Suppressor macrophage (primary cell): ENCODE measurements around the gene COLEC12.
"Not testable (repeated sequence)": the region's sequence is repeated elsewhere in the genome, so short reads cannot be mapped to it uniquely, and the experiment has no call there.

Experiments used
- DNase-seq, 4 experiments: peaks; one replicate each; pipeline ENCODE4 v3.0.0-alpha.2; 2020 to 2022

COLEC12 gene

DNA sequence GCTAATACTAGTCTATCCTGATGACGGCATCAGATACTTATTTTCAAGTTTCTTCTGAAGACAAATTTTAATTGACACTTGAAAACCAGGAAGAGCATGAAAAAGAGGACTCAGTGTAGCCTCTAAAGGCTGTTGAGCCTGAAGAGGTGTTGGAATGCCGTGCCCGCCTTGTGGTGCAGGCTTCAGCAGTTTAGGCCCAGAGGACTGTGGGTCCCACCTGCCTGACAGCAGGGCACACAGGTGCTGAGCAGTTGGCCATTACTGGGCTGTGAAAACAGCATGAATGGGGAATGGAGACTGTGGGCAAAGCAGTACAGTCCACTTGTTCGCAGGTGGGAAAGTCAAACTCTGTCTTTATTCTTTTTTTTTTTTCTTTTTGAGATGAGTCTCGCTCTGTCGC lies 182.9 kb downstream of the COLEC12 start:
- no peak for DNase-seq

DNA sequence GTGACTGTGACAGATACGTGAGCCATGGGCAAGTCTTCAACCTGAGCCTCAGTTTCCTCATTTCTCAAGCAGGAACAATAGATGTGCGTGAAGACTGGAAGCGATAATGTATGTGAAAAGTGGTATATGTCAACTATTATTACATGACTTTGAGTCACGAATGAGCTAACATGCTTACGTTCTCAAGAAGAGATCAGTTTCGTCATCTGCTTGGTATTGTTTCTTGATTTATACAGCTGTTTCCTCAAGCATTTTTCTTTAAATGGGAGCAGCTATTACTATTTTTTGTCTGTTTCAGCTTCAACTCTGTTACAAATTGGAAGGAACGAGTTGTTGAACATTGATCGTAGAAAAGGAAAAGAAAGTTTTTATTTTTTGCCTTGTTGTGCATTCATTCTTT lies 184.1 kb downstream of the COLEC12 start:
- no peak for DNase-seq

DNA sequence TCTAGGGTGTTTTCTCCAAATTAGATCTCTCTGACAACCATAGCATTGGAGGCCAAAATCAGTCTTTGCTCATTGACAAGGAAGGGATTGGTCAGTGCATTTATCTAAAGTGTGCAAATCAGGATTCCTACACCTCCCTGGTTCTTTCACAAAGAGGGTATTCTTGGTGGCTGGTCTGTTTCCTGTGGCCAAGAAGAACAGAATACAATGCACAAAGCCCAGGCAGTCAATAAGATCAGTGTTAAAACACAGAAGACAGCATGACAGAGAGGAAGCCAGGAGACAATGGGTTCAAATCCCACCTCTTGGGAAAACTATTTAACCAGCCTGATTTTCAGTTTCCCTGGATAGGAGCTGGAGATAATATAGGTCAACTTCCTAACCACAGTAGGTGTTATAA lies 186.6 kb downstream of the COLEC12 start:
- no peak for DNase-seq

DNA sequence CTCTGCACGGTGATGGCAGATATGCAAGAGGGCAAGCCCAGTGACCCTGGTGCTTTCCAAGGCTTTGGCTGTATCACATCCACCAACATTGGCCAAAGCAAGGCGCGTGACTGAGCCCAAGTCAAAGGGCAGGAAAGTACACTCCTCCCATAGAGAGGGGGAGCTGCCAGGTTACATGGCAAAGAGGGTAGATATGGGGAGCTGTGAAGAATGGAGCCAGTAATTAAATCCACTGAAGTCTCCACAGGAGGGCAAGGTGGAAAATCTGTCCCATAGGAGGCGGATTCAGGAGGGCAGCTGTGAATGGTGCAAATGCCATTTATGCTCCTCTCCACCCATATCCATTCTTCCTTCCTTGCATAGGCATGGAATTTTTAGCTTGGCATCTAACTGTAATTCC lies 188.1 kb downstream of the COLEC12 start:
- no peak for DNase-seq

DNA sequence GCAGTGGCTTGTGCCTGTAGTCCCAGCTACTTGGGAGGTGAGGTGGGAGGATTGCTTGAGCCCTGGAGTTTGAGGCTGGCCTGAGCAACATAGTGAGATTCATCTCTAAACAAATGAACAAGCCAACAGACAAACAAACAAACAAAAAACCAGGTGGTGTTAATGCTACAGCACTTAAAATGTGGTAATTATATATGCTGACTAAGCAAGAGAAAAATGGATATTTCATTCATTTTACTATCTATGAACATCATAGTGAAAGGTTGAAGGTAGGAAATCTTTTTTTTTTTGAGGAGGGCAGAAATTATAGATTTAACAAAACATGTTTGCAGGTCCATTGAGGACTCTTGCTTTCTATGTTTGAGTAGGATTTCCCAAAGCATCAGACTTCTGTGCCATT lies 190.5 kb downstream of the COLEC12 start:
- DNase-seq: no peak

DNA sequence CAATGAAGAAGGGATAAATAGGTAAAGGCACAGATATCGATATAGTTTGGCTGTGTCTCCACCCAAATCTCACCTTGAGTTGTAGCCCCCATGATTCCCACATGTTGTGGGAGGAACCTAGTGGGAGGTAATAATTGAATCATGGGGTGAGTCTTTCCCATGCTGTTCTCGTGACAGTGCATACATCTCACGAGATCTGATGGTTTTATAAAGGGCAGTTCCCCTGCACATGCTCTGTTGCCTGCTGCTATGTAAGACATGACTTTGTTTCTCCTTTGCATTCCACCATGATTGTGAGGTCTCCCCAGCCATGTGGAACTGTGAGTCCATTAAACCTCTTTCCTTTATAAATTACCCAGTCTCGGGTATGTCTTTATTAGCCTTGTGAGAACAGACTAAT lies 192.4 kb downstream of the COLEC12 start:
- not testable (repeated sequence) for DNase-seq

DNA sequence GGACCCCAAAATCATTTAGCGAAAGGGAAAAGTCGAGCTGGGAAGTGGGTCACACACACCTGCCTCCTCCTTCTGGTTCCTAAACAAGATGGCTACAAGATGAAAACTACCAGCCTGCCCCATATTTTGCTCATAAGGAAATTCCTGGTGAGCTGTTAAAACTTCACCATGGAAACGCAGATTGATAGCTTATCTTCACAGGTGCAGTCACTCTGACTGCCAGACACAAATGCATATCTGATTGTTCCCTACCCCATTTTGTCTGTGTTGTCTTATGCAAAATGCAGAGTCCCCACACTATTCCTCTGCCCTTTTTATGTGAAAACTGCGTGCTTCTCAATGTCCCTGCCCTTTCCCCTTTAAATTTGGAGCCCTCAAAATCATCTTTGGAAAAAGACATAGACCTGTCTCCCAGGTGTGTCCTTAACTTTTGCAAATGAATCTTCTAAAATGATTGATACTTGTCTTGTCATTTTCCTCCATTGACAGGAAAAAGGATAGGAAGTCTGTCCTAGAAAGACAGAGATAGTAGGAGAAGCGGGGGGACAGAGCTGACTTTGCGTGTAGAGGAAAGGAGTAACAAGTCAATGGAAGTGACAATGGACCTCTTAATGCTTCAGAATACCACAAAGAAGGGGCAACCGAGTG lies 193.8 kb downstream of the COLEC12 start:
- DNase-seq: no peak

DNA sequence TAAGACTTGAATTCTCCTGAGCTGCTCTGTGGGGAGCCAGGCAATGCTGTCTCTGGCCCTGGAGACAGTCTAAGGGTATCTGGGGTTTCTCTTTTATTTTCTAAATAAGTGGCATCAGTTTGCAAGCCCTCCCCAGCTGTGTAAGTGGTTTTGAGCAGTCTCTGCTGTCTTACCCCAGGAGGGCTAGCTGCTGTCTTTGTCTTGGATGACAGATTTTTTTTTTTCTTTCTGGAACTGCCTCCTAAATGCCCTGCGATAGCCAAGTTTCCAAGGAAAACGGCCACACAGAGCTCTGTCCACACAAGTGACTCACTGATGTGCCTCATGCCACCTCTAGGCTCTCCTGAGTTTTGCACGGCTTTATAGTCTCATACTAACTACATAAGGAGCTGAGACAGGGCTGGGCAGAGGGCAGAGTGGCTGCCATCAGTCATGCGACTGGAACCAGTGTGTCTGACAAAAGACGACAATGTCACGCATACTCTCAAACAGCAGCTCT lies 195.4 kb downstream of the COLEC12 start:
- DNase-seq: no peak

DNA sequence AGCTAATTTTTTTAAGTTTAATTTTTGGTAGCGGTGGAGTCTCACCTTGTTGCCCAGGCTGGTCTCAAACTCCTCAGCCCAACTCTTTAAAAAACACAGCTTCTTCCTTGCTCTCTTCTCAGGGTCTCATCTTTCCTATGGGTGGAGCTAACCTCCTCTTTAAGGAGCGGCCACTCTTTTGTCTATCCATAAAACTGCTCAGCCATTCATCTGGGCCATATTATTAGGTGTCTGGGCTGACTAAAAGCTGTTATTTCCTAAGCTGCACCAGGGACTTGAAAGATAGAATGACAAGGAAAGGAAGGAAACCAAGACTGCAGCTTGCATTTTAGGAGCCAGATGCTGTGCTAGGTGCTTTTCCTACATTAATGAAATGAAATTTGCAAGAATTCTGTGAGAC lies 196.9 kb downstream of the COLEC12 start:
- DNase-seq: no peak

DNA sequence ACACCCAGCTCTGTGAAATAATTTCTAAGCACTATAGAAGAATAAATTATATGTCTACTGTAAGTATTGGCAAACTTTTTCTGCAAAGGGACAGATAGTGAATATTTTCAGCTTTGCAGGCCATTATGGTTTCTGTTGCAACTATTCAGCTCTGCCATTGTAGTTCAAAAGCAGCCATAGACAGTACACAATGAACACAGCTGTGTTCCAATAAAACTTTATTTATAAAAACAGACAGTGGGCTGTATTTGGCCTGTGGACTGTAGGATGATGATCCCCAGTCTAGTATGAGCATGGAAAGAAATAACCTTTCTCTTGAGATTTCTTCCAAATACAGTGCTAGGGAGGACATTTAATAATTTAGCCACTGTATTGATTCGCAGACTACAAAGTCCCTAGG lies 197.5 kb downstream of the COLEC12 start:
- no peak for DNase-seq

DNA sequence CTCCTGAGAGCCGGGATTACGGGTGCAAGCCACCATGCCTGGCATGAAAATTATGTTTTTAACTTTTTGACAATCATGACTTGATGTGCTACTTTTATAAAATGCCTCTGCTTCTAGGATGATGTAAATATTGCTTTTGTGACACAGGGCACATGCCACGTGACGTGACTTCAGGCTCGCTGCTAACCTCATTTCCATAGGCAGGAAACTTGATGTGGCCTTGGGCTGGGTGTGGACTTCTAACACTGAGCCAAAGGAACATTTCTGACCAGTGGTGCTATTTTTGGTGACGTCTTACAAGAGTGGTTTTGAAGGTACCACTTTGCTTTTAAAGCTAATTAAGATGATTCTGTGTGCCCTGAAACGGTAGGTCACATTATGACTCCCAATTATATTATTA lies 198.4 kb downstream of the COLEC12 start:
- peak in 1 of 4 experiments; percentile 7 for DNase-seq

DNA sequence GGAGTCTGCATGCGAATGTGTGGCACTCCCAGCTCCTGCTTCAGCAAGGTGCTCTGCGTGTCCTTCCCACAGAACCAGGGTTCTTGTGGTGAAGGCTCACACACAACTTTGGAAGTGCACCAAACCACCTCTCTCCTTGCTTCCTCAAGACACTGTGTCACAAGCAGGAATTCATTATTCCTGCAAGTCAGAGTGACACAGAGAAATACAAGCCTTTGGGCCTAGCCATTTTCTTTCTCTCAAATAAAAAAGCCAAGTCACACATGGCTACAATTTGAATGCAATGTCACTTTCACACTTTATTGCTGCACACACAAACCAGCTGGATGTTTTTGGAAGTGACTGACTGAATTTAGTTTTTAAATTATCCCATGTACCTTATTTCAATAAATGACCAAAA lies 202.6 kb downstream of the COLEC12 start:
- DNase-seq: peak in 2 of 4 experiments; percentile 16 to 19

DNA sequence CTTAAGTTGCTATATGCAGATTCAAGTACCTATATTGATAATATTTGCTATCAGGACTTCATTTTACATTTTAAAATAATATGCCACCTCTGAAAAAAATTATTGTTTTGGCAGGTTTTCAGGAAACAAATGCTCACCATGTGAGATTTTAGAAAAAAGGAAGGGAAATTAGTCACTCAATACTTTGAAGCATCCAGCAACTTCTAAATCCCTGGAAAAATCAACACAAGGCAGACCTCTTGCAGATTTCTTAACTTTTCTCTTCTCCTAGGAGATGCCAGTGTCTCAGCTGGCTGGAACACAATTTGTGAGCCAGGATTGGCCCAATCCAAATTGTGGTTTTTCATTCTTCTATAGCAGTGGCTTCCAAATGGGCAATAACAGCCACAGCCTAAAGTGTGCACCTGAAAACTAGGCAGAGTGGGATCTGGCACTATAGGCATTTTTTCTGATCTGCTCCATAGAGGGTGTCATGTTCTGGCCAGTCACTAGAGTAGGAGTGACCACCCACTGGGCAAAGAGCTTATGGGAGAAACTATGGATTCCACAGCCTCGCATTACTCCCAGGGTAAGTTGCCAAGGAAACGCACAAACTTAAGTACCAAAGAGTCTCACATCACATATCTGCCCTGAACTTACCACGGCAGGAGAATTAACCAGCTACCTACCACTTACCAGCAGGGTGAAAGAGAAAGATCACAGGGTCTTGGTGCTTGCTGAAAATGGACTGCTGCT lies 204.6 kb downstream of the COLEC12 start:
- DNase-seq: peak in 2 of 4 experiments; percentile 26 to 34

DNA sequence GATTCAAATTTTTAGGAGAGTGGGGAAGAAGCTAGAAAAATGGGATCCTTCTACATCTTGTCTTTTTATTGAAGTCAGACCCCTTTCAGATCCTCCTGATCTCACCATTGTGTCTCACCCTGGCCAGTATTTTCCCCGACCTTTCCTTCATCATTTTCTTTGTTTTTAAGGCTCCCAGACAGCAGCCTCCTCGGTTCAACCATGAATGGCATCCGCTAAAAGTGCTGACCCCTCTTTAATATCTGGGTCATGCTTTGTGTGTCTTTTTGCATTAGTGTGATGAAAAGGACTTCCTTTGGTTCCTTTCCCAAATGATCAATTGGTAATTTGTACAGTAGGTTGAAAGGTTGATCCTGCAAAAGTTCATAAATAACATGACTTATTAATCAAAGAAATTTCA lies 205.9 kb downstream of the COLEC12 start:
- no peak for DNase-seq

DNA sequence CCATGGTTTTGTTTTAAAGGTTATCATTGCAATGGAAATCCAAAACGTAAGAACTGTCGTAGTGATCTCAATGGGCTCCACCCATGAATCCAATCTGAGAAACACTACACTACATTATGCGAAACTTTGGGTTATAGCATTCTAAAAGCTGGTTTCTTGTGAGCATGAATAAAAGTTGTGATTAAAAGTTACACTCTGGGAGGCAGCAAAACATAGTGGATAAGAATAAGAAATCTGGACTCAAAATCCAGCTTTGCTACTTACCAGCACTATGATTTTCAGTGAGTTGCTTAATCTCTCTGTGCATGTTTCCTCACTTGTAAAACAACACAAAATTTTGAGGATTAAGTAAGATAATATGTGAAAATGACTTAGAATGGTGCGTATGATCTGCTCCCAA lies 207.0 kb downstream of the COLEC12 start:
- DNase-seq: peak in 1 of 4 experiments; percentile 15

DNA sequence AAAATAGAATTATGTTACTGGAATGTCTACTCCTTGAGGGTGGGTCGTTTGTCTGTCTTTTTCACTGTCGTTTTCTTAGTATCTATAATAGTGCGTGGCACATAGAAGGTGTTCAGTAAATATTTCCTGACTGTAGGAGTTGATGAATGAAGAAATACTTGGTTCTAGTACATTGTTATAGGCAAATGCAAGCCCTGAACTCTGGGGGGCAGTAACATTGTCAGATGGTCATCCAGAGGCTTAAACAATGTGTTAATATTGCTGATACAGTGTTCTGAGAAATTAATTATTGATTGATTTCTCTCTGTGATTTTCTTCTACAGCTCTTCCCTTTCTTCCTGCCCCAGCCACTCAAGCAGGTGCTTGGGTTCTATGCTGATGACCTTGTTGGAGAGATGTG lies 208.2 kb downstream of the COLEC12 start:
- DNase-seq: no peak

DNA sequence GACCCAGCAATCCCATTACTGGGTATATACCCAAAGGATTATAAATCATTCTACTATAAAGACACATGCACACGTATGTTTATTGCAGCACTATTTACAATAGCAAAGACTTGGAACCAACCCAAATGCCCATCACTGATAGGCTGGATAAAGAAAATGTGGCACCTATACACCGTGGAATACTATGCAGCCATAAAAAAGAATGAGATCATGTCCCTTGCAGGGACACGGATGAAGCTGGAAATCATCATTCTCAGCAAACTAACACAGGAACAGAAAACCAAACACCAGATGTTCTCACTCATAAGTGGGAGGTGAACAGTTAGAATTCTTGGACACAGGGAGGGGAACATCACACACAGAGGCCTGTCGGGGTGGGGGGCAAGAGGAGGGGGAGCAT lies 210.5 kb downstream of the COLEC12 start:
- DNase-seq: not testable (repeated sequence)

DNA sequence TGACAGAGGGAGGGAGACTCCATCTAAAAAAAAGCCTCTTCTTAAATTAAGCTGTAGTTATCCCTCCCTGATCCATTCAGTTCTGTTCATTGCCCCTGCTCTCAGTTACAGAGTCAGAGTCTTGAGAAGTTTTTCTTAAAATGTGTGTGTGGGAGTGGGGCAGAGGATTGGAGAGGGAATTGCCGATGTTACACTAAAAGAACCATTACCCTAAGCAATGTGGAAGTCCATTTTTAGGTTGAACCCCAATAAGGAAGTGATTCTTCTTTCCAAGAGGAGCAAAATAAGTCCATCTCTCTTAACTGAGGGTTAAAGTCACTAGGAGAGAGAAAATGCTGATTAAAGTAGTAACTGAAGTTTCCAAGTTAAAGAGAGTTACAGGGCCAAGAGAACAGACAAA lies 211.5 kb downstream of the COLEC12 start:
- DNase-seq: peak; percentile 38 to 83 (median 64)

DNA sequence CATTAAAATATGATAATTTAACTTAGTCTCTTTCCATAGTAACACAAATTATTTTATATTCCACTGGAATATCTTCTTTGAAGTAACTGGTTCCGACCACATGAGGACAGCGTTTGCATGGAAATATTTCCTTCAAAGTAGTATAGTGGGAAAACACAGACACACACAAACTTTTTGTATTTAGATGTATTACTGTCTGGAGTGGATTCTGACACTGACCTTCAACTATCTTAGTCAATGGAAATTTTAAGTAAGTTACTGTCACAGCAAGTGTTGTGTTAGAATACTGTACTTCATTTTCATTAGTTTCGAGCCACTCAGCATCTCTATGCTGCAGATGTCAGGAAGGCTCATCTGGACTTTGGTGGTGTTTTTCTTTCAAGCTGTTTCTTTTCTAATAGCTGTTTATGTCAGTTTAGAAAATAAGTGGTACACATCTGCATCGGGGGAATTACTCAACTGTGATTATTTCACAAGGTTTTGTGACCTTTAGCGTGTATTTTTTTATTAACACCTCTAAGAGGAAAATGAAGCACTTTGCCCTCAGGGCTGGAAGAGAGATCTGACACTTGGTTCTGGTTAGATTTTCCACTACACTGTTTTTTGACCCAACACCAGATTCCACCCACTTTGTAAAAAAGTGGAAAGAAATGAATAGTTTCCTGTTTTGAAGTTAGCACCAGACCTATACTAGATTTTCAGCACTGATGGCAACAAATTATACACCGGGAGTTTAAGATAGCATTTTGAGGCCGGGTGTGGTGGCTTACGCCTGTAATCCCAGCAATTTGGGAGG lies 213.8 kb downstream of the COLEC12 start:
- peak; percentile 50 to 74 (median 61) for DNase-seq

DNA sequence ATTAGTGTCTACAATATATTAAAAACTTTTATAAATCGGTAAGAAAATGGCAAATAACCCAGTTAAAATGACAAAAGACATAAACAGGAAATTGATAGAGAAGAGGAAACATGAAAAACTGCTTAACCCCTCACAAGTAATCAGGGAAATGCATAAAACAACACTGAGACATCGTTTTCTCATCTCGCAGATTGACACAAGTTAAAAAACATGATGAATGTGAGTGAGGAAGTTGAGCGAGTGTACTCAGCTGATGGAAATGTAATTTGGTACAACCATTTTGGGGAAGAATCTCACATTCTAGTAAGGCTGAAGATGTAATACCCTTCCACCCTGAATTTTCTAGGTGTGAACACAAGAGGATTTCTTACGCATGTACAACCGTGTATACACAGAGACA lies 214.7 kb downstream of the COLEC12 start:
- DNase-seq: peak in 2 of 4 experiments; percentile 32 to 38

DNA sequence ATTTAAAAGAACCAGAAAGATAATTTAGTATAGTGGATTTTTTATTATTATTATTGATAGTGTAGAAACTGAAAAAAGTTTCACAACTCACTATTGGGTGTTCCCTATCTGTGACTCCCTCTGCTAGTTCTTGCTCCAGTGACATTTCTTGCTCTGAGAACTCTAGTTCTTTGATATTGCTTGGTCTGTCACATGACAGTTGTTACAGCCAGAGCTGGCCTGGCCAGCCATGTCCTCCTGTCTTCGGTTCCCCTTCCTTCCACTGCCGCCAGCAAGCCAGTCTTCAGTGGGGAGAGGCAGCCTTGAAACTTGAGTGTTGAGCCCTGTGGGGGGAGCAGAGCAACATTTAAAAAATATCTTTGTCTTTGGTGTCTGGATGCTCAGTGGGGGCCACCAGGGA lies 225.0 kb downstream of the COLEC12 start:
- DNase-seq: peak; percentile 43 to 80 (median 71)

DNA sequence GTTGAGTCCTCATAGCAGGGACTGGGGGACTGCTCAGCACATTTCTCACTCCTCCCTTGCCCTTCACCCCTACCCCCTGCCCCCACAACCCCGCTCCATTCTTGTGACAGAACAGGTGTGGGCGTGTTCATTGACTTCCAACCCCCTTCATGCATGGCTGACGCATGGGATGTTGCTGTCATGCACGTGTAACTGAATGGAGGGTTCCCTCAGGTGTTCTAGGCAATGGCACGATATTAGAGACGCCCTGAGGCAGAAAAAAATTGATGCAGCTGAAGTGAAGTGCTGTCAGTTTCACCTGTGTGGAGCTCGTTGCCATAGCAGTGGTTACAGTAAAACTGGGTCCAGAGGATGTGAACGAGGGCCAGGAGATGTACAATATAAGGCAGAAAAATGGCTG lies 226.2 kb downstream of the COLEC12 start:
- DNase-seq: no peak

DNA sequence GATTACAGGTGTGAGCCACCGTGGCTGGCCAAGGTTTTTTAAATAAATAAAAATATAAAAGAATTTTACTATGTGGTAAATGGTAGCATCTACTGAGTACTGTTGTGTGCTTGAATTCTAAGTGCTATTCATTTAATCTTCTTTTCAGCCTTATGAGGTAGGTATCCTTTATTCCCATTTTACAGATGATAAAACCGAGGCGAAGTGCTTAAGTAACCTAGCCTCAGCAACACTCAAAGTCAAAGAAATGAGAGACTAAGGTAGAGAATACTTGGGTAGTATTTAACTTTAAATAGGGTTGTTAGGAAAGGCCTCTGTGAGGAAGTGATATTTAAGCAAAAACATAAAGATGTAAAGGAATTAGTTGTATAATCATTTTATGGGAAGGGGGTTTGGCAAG lies 227.0 kb downstream of the COLEC12 start:
- no peak for DNase-seq
